PC-3 (cell line): ENCODE results near the gene RIPPLY1. TPM values are rescaled to one million over a fixed set of nuclear protein-coding genes. Genes with fewer than 3 reads are reported as not detected.

Experiments
- ATAC-seq: fragments of 200-7000 bp; cut with Tn5 transposase; 2 replicates; pipeline ENCODE4 v1.9.1; 2020; ENCODE audit warnings: mild to moderate bottlenecking, moderate library complexity
- BruUV-seq: library from RNA; stranded (reverse); fragments of 400-500 nt; replicated peaks from 2 replicates; lab custom pipeline; 2021; lab: Mats Ljungman, UMichigan
- CTCF ChIA-PET: fragments of 300-600 bp; sonication (Branson Sonifier 250); formaldehyde crosslinking; loops from one replicate; lab custom pipeline; 2022; ENCODE audit warnings: antibody characterized with exemption; lab: Charles Lee
- POLR2A ChIA-PET: fragments of 300-600 bp; sonication (Branson Sonifier 250); formaldehyde crosslinking; loops from one replicate; lab custom pipeline; 2022; ENCODE audit warnings: antibody characterized with exemption; ENCODE audit not compliant: unreplicated experiment; lab: Charles Lee
- DNase-seq: peaks from one replicate; pipeline ENCODE4 v3.0.0-alpha.2; 2015
- H2AFZ ChIP-seq: fragments of 300-600 bp; sonication (generic); 2 replicates; pipeline ENCODE4 v1.6.0; 2016; ENCODE audit warnings: antibody characterized with exemption, low read length
- H3F3A ChIP-seq: fragments of 300-600 bp; sonication (generic); one replicate; pipeline ENCODE4 v1.6.0; 2017; ENCODE audit warnings: antibody characterized with exemption, low read length, control low read depth, mild to moderate bottlenecking; ENCODE audit not compliant: unreplicated experiment
- H3K27ac ChIP-seq: fragments of 300-600 bp; sonication (generic); 2 replicates; pipeline ENCODE4 v1.5.1; 2016; ENCODE audit warnings: mild to moderate bottlenecking, low read length
- H3K27me3 ChIP-seq: fragments of 300-600 bp; sonication (generic); 2 replicates; pipeline ENCODE4 v1.6.1; 2016; ENCODE audit warnings: low read length, mixed read lengths
- H3K36me3 ChIP-seq: fragments of 300-600 bp; sonication (generic); 2 replicates; pipeline ENCODE4 v1.6.1; 2016; ENCODE audit warnings: low read depth, mixed run types, low read length, mixed read lengths
- H3K4me1 ChIP-seq: fragments of 300-600 bp; sonication (generic); 2 replicates; pipeline ENCODE4 v1.5.1; 2016; ENCODE audit warnings: low read length; ENCODE audit not compliant: insufficient read depth
- H3K4me2 ChIP-seq: fragments of 300-600 bp; sonication (generic); 2 replicates; pipeline ENCODE4 v1.6.0; 2016; ENCODE audit warnings: low read length
- H3K4me3 ChIP-seq: fragments of 300-600 bp; sonication (generic); 2 replicates; pipeline ENCODE4 v1.5.1; 2016; ENCODE audit warnings: mild to moderate bottlenecking, low read length, mixed read lengths
- H3K79me2 ChIP-seq: fragments of 300-600 bp; sonication (generic); 2 replicates; pipeline ENCODE4 v1.6.1; 2017; ENCODE audit warnings: low read length, mixed read lengths
- H3K9ac ChIP-seq: fragments of 300-600 bp; sonication (generic); 2 replicates; pipeline ENCODE4 v1.6.0; 2016; ENCODE audit warnings: mild to moderate bottlenecking, low read length
- H3K9me2 ChIP-seq: fragments of 300-600 bp; sonication (generic); replicated peaks from 2 replicates; pipeline ENCODE4 v1.6.1; 2016; ENCODE audit warnings: mixed run types, low read length, mixed read lengths
- H3K9me3 ChIP-seq: fragments of 300-600 bp; sonication (generic); 2 replicates; pipeline ENCODE4 v1.6.1; 2016; ENCODE audit warnings: low read length, mixed read lengths
- H4K20me1 ChIP-seq: fragments of 300-600 bp; sonication (generic); 2 replicates; pipeline ENCODE4 v1.6.1; 2016; ENCODE audit warnings: low read length, mixed read lengths
- EZH2 ChIP-seq: fragments of 300-600 bp; sonication (generic); IDR thresholded peaks from one replicate; pipeline ENCODE4 v1.6.1; 2017; ENCODE audit warnings: antibody characterized with exemption, mild to moderate bottlenecking, low read length; ENCODE audit not compliant: unreplicated experiment
- EZH2phosphoT487 ChIP-seq: fragments of 300-600 bp; sonication (generic); IDR thresholded peaks from 2 replicates; pipeline ENCODE4 v1.6.1; 2018; ENCODE audit warnings: mild to moderate bottlenecking, antibody characterized with exemption, low read length, borderline replicate concordance
- intact Hi-C: fragments of 100-400 bp; cut with micrococcal nuclease; formaldehyde crosslinking; loops from 2 replicates; pipeline ENCODE4 v1.9.0; 2023
- total RNA-seq: library from RNA; depleted of rRNA; stranded (reverse); fragments of >200 nt; gene quantifications from 2 replicates; pipeline ENCODE4 v1.2.3, GENCODE V29; 2014
- TF ChIP-seq, protein P1 (sequence below): fragments of 300-600 bp; sonication (generic); conservative IDR thresholded peaks from 2 replicates; pipeline ENCODE4 v1.5.1; 2017; ENCODE audit warnings: antibody characterized with exemption, low read depth, mild to moderate bottlenecking, low read length

Gene RIPPLY1
- total RNA-seq, 1 experiment from 2014 or later: not detected

- ATAC-seq: no peak
- H3K4me1 ChIP-seq: no peaks in the 10 kb centered on the region
- ChIA-PET POLR2A (no interaction called here), CTCF (no interaction called here)
- no peak overlapping the region for H3K27ac ChIP-seq
- no peaks in the 10 kb centered on the region for H3K79me2 ChIP-seq
- no peak overlapping the region for H3K4me3 ChIP-seq
- no peaks in the 10 kb centered on the region for H3K27me3 ChIP-seq
- H2AFZ ChIP-seq: no peak overlapping the region
- no TSS peak for BruUV-seq
- H3K9me2 ChIP-seq: no peaks in the 10 kb centered on the region
- intact Hi-C loops: no loop called here
- H3K9ac ChIP-seq: no peak overlapping the region
- H3K36me3 ChIP-seq: no peaks in the 10 kb centered on the region; the same call in 1 of the 2 replicates
- H3K9me3 ChIP-seq: no peaks in the 10 kb centered on the region
- H3F3A ChIP-seq: no peaks in the 10 kb centered on the region
- H3K4me2 ChIP-seq: no peak overlapping the region
- DNase-seq: no peak
- no peaks in the 10 kb centered on the region for H4K20me1 ChIP-seq
- TF ChIP-seq, protein P1, sequence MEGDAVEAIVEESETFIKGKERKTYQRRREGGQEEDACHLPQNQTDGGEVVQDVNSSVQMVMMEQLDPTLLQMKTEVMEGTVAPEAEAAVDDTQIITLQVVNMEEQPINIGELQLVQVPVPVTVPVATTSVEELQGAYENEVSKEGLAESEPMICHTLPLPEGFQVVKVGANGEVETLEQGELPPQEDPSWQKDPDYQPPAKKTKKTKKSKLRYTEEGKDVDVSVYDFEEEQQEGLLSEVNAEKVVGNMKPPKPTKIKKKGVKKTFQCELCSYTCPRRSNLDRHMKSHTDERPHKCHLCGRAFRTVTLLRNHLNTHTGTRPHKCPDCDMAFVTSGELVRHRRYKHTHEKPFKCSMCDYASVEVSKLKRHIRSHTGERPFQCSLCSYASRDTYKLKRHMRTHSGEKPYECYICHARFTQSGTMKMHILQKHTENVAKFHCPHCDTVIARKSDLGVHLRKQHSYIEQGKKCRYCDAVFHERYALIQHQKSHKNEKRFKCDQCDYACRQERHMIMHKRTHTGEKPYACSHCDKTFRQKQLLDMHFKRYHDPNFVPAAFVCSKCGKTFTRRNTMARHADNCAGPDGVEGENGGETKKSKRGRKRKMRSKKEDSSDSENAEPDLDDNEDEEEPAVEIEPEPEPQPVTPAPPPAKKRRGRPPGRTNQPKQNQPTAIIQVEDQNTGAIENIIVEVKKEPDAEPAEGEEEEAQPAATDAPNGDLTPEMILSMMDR: no peak
- no peak for TF ChIP-seq EZH2phosphoT487
- TF ChIP-seq EZH2: no peak
These were observed 36.4 kb upstream of the RIPPLY1 start for GRCh38 chrX:106939566-106939965.

GRCh38 chrX:106936246-106936645, 33.1 kb upstream of the RIPPLY1 start:
- POLR2A ChIA-PET: interaction anchor here (0.6 kb wide), 1 partner anchor 10 kb away, joined by 3 read pairs; no protein-coding TSS in a partner anchor
- Histone ChIP-seq H3K9me3 (no peaks in the 10 kb centered on the region), H3K4me2 (no peak overlapping the region), H3K9ac (no peak overlapping the region), H3K9me2 (no peaks in the 10 kb centered on the region), H3K4me3 (no peak overlapping the region), H2AFZ (no peak overlapping the region), H3F3A (no peaks in the 10 kb centered on the region), H3K79me2 (no peaks in the 10 kb centered on the region), H3K27me3 (no peaks in the 10 kb centered on the region), H4K20me1 (no peaks in the 10 kb centered on the region), H3K36me3 (no peaks in the 10 kb centered on the region; the same call in 1 of the 2 replicates), H3K27ac (no peak overlapping the region), H3K4me1 (peaks cover 9% of the 10 kb centered on the region)
- TF ChIP-seq EZH2phosphoT487 (no peak), EZH2 (no peak)
- TF ChIP-seq, protein P1: no peak
- no TSS peak for BruUV-seq
- CTCF ChIA-PET: no interaction called here
- intact Hi-C loops: no loop called here
- ATAC-seq: no peak
- no peak for DNase-seq

DNA sequence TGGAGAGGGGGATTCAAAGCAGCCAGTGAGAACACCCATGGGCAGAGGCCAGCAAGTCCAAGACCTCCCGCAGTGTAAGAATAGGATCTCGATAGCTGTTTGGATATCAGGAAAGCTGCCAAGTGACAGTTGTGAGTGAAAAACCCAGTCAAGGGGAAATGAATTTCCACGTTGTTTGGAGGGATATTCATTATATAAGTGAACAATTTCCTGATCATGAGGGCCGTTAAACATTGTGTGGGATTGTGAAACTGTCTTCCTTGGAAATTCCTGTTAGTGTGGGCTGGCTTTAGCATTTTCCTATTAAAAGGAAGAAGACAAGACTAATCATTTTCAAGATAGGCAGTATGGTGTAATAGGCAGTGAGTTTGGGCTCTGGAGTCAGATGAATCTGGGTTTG, 32.0 kb upstream of the RIPPLY1 start:
- no peak for TF ChIP-seq EZH2phosphoT487
- TF ChIP-seq, protein P1: no peak
- TF ChIP-seq EZH2: no peak
- Histone ChIP-seq H3K4me3 (no peak overlapping the region), H3F3A (no peaks in the 10 kb centered on the region), H3K4me2 (no peak overlapping the region), H3K36me3 (no peaks in the 10 kb centered on the region; the same call in 1 of the 2 replicates), H3K4me1 (peaks cover 9% of the 10 kb centered on the region), H3K9me2 (no peaks in the 10 kb centered on the region), H3K27me3 (no peaks in the 10 kb centered on the region), H3K79me2 (no peaks in the 10 kb centered on the region), H3K9ac (no peak overlapping the region), H4K20me1 (no peaks in the 10 kb centered on the region), H3K9me3 (no peaks in the 10 kb centered on the region), H2AFZ (no peak overlapping the region), H3K27ac (no peak overlapping the region)
- no TSS peak for BruUV-seq
- ATAC-seq: no peak
- POLR2A ChIA-PET: no interaction called here
- intact Hi-C loops: no loop called here
- DNase-seq: no peak
- CTCF ChIA-PET: no interaction called here
